Heart left ventricle (tissue), 16 donors: ENCODE results near the gene CD9. TPM values are rescaled to one million over a fixed set of nuclear protein-coding genes. Genes with fewer than 3 reads are reported as not detected.

Source experiments
- ATAC-seq, 4 donors: fragments of 200-7000 bp; cut with Tn5 transposase; one replicate each; pipeline ENCODE4 v1.9.1; 2020 to 2022; ENCODE audit warnings: moderate library complexity in 4 of 4, mild to moderate bottlenecking in 3 of 4, moderate number of reproducible peaks in 1 of 4
- DNase-seq, 5 donors: peaks; one replicate each; pipeline ENCODE4 v3.0.0-alpha.2; 2020
- H3K27ac ChIP-seq, 12 donors: fragments of 200-600 bp; sonication (generic) in 4 of 12; one replicate each; pipeline versions ENCODE4 v1.5.0 to v1.8.0; 2016 to 2022; ENCODE audit warnings: mild to moderate bottlenecking in 2 of 12
- H3K27me3 ChIP-seq, 9 donors: fragments of 200-600 bp; sonication (generic) in 2 of 9; one replicate each; pipeline versions ENCODE4 v1.5.1 to v1.8.0; 2016 to 2022; ENCODE audit warnings: mild to moderate bottlenecking in 3 of 9
- H3K36me3 ChIP-seq, 9 donors: fragments of 200-600 bp; sonication (generic) in 2 of 9; one replicate each; pipeline versions ENCODE4 v1.5.0 to v1.8.0; 2018 to 2022; ENCODE audit warnings: mild to moderate bottlenecking in 2 of 9
- H3K4me1 ChIP-seq, 12 donors: fragments of 200-600 bp; sonication (generic) in 4 of 12; one replicate each; pipeline versions ENCODE4 v1.5.0 to v1.8.0; 2016 to 2022; ENCODE audit warnings: mild to moderate bottlenecking in 3 of 12
- H3K4me3 ChIP-seq, 12 donors: fragments of 200-600 bp; sonication (generic) in 4 of 12; one replicate each; pipeline versions ENCODE4 v1.5.0 to v1.8.0; 2017 to 2022; ENCODE audit warnings: mild to moderate bottlenecking in 9 of 12, moderate library complexity in 4 of 12
- H3K9me3 ChIP-seq, 12 donors: fragments of 200-600 bp; sonication (generic) in 4 of 12; one replicate each; pipeline versions ENCODE4 v1.5.0 to v1.8.0; 2016 to 2022; ENCODE audit warnings: mild to moderate bottlenecking in 1 of 12
- POLR2A ChIP-seq, 2 donors: fragments of 450-650 bp; IDR thresholded peaks; one replicate each; pipeline ENCODE4 v1.6.1; 2017; ENCODE audit warnings: antibody characterized with exemption in 2 of 2, mild to moderate bottlenecking in 2 of 2, moderate library complexity in 2 of 2
- WGBS, 4 donors: extraction: QIAGEN DNeasy Blood & Tissue Kit in 2 of 4; methylation state at CpG; one replicate each; pipeline versions ENCODE4 v1.1.5 to v1.1.7; 2013 to 2018; 5-methylcytosine and 5-hydroxymethylcytosine counted together
- intact Hi-C, 10 donors: fragments of 100-400 bp; cut with DNase I; formaldehyde crosslinking; loops; one replicate each; pipeline versions ENCODE4 v1.11.1 to v1.14.2; 2022
- polyA plus RNA-seq, 2 donors: library from polyadenylated mRNA; stranded (reverse); fragments of 200-250 nt; gene quantifications; one replicate each; pipeline ENCODE4 v1.2.3, GENCODE V29; 2013
- total RNA-seq, 9 donors: library from RNA; depleted of rRNA in 2 of 9; stranded (reverse); fragments of >200 nt in 2 of 9; fragmentation: NEBNext Ultra II Directional in 3 of 9; extraction: Animal tissue kit (Norgen Biotek cat#: 25700) in 3 of 9; gene quantifications; one replicate each; pipeline versions ENCODE4 v1.1.0 to v1.2.4, GENCODE V29; 2016 to 2023
- TF ChIP-seq, protein P1 (sequence below), 12 donors: fragments of 200-600 bp; sonication (generic) in 4 of 12; IDR thresholded peaks; one replicate each; pipeline versions ENCODE4 v1.5.0 to v1.8.0; 2018 to 2022; ENCODE audit warnings: antibody characterized with exemption in 12 of 12, mild to moderate bottlenecking in 5 of 12
- donor health status: ischemic (EF 13 %, LVEDD 7.1; RV severe dilation, severe dysfunction).
- donor health status: healthy with polysubstance abuse.
- donor health status: DM: no; HTN: yes; CAD: no.
- donor health status: DM: no; HTN: no; CAD: no.
- donor health status: ischemic (EF 25% LVEDD 6.9; RV normal size, moderate dysfunction).
- donor health status: ischemic (EF 25% LVEDD 5.7; RV mildly dilated, moderate dysfunction).
- donor health status: healthy.
- donor health status: DM: yes; HTN: yes; CAD: no.
- donor health status: ischemic (EF 35%, LVEDD 5.7; RV mildly dilated, moderate dysfunction).
- donor health status: nonischemic (EF 11% LVEDD 7.7; RV severe dilation, severe dysfunction).
- donor health status: DM: yes; HTN: yes; CAD: no.
- donor health status: PGD.
- donor health status: ischemic (EF 29% LVEDD 5.4; RV normal size, mild dysfunction).
- donor health status: nonischemic (EF 23%, LVEDD 6.1; RV moderate dilation, normal function).

The CD9 gene
- total and polyA plus RNA-seq, 11 donors, result 29.9 to 96.1 (median 56.4) TPM

- no peak for TF ChIP-seq POLR2A (IDR thresholded peaks at IDR 0.05)
- TF ChIP-seq, protein P1, sequence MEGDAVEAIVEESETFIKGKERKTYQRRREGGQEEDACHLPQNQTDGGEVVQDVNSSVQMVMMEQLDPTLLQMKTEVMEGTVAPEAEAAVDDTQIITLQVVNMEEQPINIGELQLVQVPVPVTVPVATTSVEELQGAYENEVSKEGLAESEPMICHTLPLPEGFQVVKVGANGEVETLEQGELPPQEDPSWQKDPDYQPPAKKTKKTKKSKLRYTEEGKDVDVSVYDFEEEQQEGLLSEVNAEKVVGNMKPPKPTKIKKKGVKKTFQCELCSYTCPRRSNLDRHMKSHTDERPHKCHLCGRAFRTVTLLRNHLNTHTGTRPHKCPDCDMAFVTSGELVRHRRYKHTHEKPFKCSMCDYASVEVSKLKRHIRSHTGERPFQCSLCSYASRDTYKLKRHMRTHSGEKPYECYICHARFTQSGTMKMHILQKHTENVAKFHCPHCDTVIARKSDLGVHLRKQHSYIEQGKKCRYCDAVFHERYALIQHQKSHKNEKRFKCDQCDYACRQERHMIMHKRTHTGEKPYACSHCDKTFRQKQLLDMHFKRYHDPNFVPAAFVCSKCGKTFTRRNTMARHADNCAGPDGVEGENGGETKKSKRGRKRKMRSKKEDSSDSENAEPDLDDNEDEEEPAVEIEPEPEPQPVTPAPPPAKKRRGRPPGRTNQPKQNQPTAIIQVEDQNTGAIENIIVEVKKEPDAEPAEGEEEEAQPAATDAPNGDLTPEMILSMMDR (IDR thresholded peaks at IDR 0.05), result no peak
- 45 to 63% (median 54%) methylated on average over 19 to 21 of the region's 21 CpGs for WGBS, 4 donors
- intact Hi-C loops, result loop anchor here in 4 of 10 donors (5.0 to 10.0 kb wide), 4 partner anchors 97 to 116 kb away; no protein-coding TSS in a partner anchor
- Histone ChIP-seq H3K4me3 (no peak overlapping the region), H3K27me3 (no peaks in the 10 kb centered on the region), H3K36me3 (no peaks in the 10 kb centered on the region), H3K27ac (peak overlapping the region; percentile 13 to 76 (median 68)), H3K9me3 (peaks cover 0 to 6% (median 0%) of the 10 kb centered on the region in 12 donors), H3K4me1 (peaks cover 5 to 51% (median 46%) of the 10 kb centered on the region in 12 donors)
- DNase-seq (peak in 4 of 5 donors; percentile 64 to 87 (median 79)), ATAC-seq (peak; percentile 30 to 78 (median 73))
These were observed 19.7 kb upstream of the CD9 start for GRCh38 chr12:6180268-6181051.

DNA sequence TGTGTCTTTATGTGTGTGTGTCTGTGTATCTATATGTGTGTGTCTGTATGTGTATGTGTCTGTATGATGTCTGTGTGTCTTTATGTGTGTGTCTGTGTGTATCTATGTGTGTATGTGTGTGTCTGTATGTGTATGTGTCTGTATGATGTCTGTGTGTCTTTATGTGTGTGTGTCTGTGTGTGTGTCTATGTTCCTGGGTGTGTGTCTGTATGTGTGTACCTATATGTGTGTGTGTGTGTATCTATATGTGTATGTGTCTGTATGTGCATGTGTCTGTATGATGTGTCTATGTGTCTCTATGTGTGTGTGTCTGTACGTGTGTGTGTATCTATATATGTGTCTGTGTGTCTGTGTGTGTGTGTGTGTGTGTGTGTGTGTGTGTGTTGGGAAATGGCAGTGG, 19.0 kb upstream of the CD9 start:
- Histone ChIP-seq H3K27ac (peak overlapping the region in 6 of 12 donors; percentile 59 to 75 (median 71)), H3K4me3 (no peak overlapping the region), H3K36me3 (no peaks in the 10 kb centered on the region), H3K27me3 (no peaks in the 10 kb centered on the region), H3K9me3 (peaks cover 0 to 6% (median 0%) of the 10 kb centered on the region in 12 donors), H3K4me1 (peaks cover 5 to 53% (median 46%) of the 10 kb centered on the region in 12 donors)
- TF ChIP-seq POLR2A (IDR thresholded peaks at IDR 0.05), result no peak
- ATAC-seq (no peak), DNase-seq (no peak)
- 59 to 84% (median 65%) methylated on average over 1 of the region's 1 CpG for WGBS, 4 donors
- intact Hi-C loops, result loop anchor here in 4 of 10 donors (5.0 to 10.0 kb wide), 4 partner anchors 96 to 116 kb away; no protein-coding TSS in a partner anchor

- Histone ChIP-seq H3K4me1 (peaks cover 5 to 53% (median 46%) of the 10 kb centered on the region in 12 donors), H3K4me3 (no peak overlapping the region), H3K9me3 (peaks cover 0 to 6% (median 0%) of the 10 kb centered on the region in 12 donors), H3K36me3 (no peaks in the 10 kb centered on the region), H3K27ac (peak overlapping the region in 11 of 12 donors; percentile 52 to 88 (median 70)), H3K27me3 (no peaks in the 10 kb centered on the region)
- 47 to 57% (median 51%) methylated on average over 17 of the region's 17 CpGs for WGBS, 4 donors
- TF ChIP-seq POLR2A (IDR thresholded peaks at IDR 0.05), result no peak
- TF ChIP-seq, protein P1 (IDR thresholded peaks at IDR 0.05), result no peak
- intact Hi-C loops, result loop anchor here in 4 of 10 donors (5.0 to 10.0 kb wide), 4 partner anchors 96 to 117 kb away; no protein-coding TSS in a partner anchor
- ATAC-seq (no peak), DNase-seq (no peak)
These were observed 18.5 kb upstream of the CD9 start for GRCh38 chr12:6181583-6182278.

GRCh38 chr12:6182279-6182898, 17.8 kb upstream of the CD9 start:
- Histone ChIP-seq H3K27ac (peak overlapping the region; percentile 52 to 88 (median 70)), H3K9me3 (peaks cover 0 to 6% (median 0%) of the 10 kb centered on the region in 12 donors), H3K4me3 (no peak overlapping the region), H3K27me3 (no peaks in the 10 kb centered on the region), H3K36me3 (no peaks in the 10 kb centered on the region), H3K4me1 (peaks cover 5 to 53% (median 46%) of the 10 kb centered on the region in 12 donors)
- peak in 1 of 2 donors; percentile 30 for TF ChIP-seq POLR2A (IDR thresholded peaks at IDR 0.05)
- TF ChIP-seq, protein P1 (IDR thresholded peaks at IDR 0.05), result no peak
- intact Hi-C loops, result loop anchor here in 4 of 10 donors (5.0 to 10.0 kb wide), 4 partner anchors 95 to 118 kb away; no protein-coding TSS in a partner anchor
- ATAC-seq (peak; percentile 41 to 81 (median 72)), DNase-seq (peak in 4 of 5 donors; percentile 68 to 75 (median 72))
- 29 to 38% (median 32%) methylated on average over 13 to 19 of the region's 19 CpGs for WGBS, 4 donors
